Measurements from ENCODE around the gene CBR4. TPM values are rescaled to one million over a fixed set of nuclear protein-coding genes. Genes with fewer than 3 reads are reported as not detected.

The CBR4 gene
- total RNA-seq, 1 experiment from 2014 or later: 48.1 TPM

- TF ChIP-seq ZBTB21 (CRISPR knock-in tag; IDR thresholded peaks at IDR 0.05; ENCODE audit: borderline replicate concordance): no peak
- no peak for TF ChIP-seq SP1 (CRISPR knock-in tag; conservative IDR thresholded peaks at IDR 0.05)
- TF ChIP-seq SOX15 (CRISPR knock-in tag; IDR thresholded peaks at IDR 0.05): no peak
Measured at GRCh38 chr4:169031392-169031791, 21.3 kb upstream of the CBR4 start (continued).

DNA sequence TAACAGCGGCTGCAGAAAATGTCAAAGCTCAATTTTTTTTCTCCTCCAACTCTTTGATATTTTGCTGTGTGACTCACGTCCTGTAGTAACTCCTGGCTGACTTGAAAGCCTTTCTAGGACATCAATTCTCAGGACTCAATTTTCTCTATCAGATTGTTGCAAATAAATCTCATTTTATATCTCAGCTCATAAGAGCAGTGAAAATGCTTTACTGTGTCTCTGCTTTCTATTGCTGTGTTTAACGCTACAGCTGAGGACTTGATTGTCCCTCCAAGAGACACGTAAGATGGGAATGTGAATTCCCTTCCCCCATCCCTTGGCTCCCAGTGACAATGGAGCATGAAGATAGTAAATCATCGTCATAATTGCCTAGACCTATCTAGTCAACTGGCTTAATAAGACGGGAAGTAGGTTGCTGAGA lies 20.5 kb upstream of the CBR4 start:
- TF ChIP-seq ZNF396 (CRISPR knock-in tag; IDR thresholded peaks at IDR 0.05; ENCODE audit: borderline replicate concordance): no peak
- no peak for TF ChIP-seq RORB (CRISPR knock-in tag; IDR thresholded peaks at IDR 0.05)
- TF ChIP-seq GRHL2 (CRISPR knock-in tag; IDR thresholded peaks at IDR 0.05; ENCODE audit: insufficient replicate concordance, severe bottlenecking): no peak
- ATAC-seq (no peak), DNase-seq (ENCODE audit: low spot score) (no peak)
- POLR2A ChIA-PET: interaction anchor here (1.0 kb wide), 1 partner anchor 10 kb away, joined by 3 read pairs; no protein-coding TSS in a partner anchor
- Mint-ChIP-seq H3K27ac (no peak overlapping the region), H3K4me3 (no peak overlapping the region), H3K27me3 (ENCODE audit: low read depth) (no peaks in the 10 kb centered on the region), H3K36me3 (peaks cover 5% of the 10 kb centered on the region), H3K4me1 (peaks cover 23% of the 10 kb centered on the region), H3K9me3 (peaks cover 14% of the 10 kb centered on the region)
- CTCF ChIA-PET: interaction anchor here (1.2 kb wide), 1 partner anchor 20 kb away, joined by 4 read pairs; the partner anchor contains the start of gene CBR4

- Mint-ChIP-seq H3K27me3 (ENCODE audit: low read depth) (no peaks in the 10 kb centered on the region), H3K36me3 (peaks cover 3% of the 10 kb centered on the region), H3K4me3 (no peak overlapping the region), H3K27ac (no peak overlapping the region), H3K9me3 (peaks cover 10% of the 10 kb centered on the region), H3K4me1 (peaks cover 23% of the 10 kb centered on the region)
- POLR2A ChIA-PET: interaction anchor here (1.0 kb wide), 1 partner anchor 10 kb away, joined by 3 read pairs; no protein-coding TSS in a partner anchor
- TF ChIP-seq CREB1 (CRISPR knock-in tag; IDR thresholded peaks at IDR 0.05): no peak
- TF ChIP-seq EMX1 (CRISPR knock-in tag; IDR thresholded peaks at IDR 0.05): no peak
- TF ChIP-seq, protein P1, sequence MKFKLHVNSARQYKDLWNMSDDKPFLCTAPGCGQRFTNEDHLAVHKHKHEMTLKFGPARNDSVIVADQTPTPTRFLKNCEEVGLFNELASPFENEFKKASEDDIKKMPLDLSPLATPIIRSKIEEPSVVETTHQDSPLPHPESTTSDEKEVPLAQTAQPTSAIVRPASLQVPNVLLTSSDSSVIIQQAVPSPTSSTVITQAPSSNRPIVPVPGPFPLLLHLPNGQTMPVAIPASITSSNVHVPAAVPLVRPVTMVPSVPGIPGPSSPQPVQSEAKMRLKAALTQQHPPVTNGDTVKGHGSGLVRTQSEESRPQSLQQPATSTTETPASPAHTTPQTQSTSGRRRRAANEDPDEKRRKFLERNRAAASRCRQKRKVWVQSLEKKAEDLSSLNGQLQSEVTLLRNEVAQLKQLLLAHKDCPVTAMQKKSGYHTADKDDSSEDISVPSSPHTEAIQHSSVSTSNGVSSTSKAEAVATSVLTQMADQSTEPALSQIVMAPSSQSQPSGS (CRISPR knock-in tag; IDR thresholded peaks at IDR 0.05; ENCODE audit: borderline replicate concordance, low read depth): no peak
- no peak for TF ChIP-seq SOX15 (CRISPR knock-in tag; IDR thresholded peaks at IDR 0.05)
- no peak for TF ChIP-seq FOXP1 (CRISPR knock-in tag; IDR thresholded peaks at IDR 0.05; ENCODE audit: borderline replicate concordance)
- TF ChIP-seq ATF1 (CRISPR knock-in tag; IDR thresholded peaks at IDR 0.05): no peak
- TF ChIP-seq SP1 (CRISPR knock-in tag; conservative IDR thresholded peaks at IDR 0.05): no peak
- TF ChIP-seq, protein P2, sequence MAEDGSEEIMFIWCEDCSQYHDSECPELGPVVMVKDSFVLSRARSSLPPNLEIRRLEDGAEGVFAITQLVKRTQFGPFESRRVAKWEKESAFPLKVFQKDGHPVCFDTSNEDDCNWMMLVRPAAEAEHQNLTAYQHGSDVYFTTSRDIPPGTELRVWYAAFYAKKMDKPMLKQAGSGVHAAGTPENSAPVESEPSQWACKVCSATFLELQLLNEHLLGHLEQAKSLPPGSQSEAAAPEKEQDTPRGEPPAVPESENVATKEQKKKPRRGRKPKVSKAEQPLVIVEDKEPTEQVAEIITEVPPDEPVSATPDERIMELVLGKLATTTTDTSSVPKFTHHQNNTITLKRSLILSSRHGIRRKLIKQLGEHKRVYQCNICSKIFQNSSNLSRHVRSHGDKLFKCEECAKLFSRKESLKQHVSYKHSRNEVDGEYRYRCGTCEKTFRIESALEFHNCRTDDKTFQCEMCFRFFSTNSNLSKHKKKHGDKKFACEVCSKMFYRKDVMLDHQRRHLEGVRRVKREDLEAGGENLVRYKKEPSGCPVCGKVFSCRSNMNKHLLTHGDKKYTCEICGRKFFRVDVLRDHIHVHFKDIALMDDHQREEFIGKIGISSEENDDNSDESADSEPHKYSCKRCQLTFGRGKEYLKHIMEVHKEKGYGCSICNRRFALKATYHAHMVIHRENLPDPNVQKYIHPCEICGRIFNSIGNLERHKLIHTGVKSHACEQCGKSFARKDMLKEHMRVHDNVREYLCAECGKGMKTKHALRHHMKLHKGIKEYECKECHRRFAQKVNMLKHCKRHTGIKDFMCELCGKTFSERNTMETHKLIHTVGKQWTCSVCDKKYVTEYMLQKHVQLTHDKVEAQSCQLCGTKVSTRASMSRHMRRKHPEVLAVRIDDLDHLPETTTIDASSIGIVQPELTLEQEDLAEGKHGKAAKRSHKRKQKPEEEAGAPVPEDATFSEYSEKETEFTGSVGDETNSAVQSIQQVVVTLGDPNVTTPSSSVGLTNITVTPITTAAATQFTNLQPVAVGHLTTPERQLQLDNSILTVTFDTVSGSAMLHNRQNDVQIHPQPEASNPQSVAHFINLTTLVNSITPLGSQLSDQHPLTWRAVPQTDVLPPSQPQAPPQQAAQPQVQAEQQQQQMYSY (CRISPR knock-in tag; IDR thresholded peaks at IDR 0.05): no peak
- TF ChIP-seq, protein P3, sequence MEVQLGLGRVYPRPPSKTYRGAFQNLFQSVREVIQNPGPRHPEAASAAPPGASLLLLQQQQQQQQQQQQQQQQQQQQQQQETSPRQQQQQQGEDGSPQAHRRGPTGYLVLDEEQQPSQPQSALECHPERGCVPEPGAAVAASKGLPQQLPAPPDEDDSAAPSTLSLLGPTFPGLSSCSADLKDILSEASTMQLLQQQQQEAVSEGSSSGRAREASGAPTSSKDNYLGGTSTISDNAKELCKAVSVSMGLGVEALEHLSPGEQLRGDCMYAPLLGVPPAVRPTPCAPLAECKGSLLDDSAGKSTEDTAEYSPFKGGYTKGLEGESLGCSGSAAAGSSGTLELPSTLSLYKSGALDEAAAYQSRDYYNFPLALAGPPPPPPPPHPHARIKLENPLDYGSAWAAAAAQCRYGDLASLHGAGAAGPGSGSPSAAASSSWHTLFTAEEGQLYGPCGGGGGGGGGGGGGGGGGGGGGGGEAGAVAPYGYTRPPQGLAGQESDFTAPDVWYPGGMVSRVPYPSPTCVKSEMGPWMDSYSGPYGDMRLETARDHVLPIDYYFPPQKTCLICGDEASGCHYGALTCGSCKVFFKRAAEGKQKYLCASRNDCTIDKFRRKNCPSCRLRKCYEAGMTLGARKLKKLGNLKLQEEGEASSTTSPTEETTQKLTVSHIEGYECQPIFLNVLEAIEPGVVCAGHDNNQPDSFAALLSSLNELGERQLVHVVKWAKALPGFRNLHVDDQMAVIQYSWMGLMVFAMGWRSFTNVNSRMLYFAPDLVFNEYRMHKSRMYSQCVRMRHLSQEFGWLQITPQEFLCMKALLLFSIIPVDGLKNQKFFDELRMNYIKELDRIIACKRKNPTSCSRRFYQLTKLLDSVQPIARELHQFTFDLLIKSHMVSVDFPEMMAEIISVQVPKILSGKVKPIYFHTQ (CRISPR knock-in tag; IDR thresholded peaks at IDR 0.05): no peak
- no peak for TF ChIP-seq ARID4B (CRISPR knock-in tag; IDR thresholded peaks at IDR 0.05; ENCODE audit: borderline replicate concordance)
- TF ChIP-seq FOXJ3 (CRISPR knock-in tag; IDR thresholded peaks at IDR 0.05; ENCODE audit: borderline replicate concordance): no peak
- TF ChIP-seq GTF2I (CRISPR knock-in tag; conservative IDR thresholded peaks at IDR 0.05): no peak
- TF ChIP-seq, protein P4, sequence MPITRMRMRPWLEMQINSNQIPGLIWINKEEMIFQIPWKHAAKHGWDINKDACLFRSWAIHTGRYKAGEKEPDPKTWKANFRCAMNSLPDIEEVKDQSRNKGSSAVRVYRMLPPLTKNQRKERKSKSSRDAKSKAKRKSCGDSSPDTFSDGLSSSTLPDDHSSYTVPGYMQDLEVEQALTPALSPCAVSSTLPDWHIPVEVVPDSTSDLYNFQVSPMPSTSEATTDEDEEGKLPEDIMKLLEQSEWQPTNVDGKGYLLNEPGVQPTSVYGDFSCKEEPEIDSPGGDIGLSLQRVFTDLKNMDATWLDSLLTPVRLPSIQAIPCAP (CRISPR knock-in tag; IDR thresholded peaks at IDR 0.05): no peak
- TF ChIP-seq, protein P5, sequence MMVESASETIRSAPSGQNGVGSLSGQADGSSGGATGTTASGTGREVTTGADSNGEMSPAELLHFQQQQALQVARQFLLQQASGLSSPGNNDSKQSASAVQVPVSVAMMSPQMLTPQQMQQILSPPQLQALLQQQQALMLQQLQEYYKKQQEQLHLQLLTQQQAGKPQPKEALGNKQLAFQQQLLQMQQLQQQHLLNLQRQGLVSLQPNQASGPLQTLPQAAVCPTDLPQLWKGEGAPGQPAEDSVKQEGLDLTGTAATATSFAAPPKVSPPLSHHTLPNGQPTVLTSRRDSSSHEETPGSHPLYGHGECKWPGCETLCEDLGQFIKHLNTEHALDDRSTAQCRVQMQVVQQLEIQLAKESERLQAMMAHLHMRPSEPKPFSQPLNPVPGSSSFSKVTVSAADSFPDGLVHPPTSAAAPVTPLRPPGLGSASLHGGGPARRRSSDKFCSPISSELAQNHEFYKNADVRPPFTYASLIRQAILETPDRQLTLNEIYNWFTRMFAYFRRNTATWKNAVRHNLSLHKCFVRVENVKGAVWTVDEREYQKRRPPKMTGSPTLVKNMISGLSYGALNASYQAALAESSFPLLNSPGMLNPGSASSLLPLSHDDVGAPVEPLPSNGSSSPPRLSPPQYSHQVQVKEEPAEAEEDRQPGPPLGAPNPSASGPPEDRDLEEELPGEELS (CRISPR knock-in tag; IDR thresholded peaks at IDR 0.05): no peak
- no peak for ATAC-seq
- DNase-seq (ENCODE audit: low spot score): no peak
- CTCF ChIA-PET: interaction anchor here (1.2 kb wide), 1 partner anchor 20 kb away, joined by 4 read pairs; the partner anchor contains the start of gene CBR4
Measured at GRCh38 chr4:169029947-169030346, 19.9 kb upstream of the CBR4 start.

Data from WTC11 (cell line).